ENCODE measurements around the gene ZDHHC11B. TPM values are rescaled to one million over a fixed set of nuclear protein-coding genes. Genes with fewer than 3 reads are reported as not detected.
A peak's percentile ranks its signal among the peaks of the same experiment; 100 is the strongest.
"Not testable (repeated sequence)": the region's sequence is repeated elsewhere in the genome, so short reads cannot be mapped to it uniquely, and the experiment has no call there.

ZDHHC11B gene
- polyA plus RNA-seq, 2 donors = 2.6 to 5.2 TPM

DNA sequence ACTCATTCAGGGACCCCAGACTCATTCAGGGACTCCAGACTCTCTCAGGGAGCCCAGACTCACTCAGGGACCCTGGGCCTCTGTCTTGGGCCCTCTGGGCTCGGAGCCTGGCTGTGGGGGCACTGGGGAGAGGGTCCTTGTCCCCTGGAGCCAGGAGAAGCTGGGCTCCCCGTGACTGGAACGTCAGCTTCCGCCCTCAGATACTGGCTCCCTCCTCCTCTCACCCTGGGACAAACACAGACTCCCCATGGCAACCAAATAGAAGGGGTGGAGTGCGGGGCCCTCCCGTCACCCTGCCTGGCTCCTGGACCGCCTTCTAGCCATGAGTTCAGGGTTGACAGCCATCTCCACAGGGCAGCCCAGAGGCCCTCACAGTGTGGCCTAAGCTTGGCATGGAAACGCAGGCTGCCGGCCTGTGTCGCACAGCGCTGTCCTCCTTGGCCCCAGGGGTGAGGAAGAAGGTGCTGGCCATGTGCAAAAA, 27.6 kb downstream of the ZDHHC11B start:
- Histone ChIP-seq H3K4me1 (ENCODE audit: control insufficient read depth in 2 of 2, insufficient read depth in 2 of 2, low read length in 1 of 2) (peaks cover 10 to 18% of the 10 kb centered on the region in 2 donors), H3K36me3 (ENCODE audit: control insufficient read depth in 2 of 2, insufficient read depth in 2 of 2, low read length in 1 of 2) (no peaks in the 10 kb centered on the region)

DNA sequence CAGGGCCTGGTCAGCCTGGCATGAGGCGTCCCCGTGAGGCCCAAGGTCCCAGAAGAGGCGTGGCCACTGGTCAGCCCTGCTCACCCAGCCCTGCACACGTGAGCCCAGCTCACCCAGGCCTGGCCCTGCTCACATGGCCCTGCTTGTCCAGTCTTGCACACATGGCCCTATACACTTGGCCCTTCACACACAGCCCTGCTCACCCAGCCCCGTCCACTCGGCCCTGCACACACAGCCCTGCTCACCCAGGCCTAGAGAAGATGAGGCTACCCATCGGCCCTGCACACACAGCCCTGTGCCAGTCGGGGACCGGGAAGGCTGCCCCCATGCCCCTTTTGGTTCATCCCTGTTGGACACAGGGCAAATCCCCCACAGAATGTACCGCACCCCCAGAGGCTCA, 28.4 kb downstream of the ZDHHC11B start:
- Histone ChIP-seq H3K27ac (ENCODE audit: low read depth in 2 of 2, low read length in 1 of 2) (no peak overlapping the region), H3K36me3 (ENCODE audit: control insufficient read depth in 2 of 2, insufficient read depth in 2 of 2, low read length in 1 of 2) (no peaks in the 10 kb centered on the region), H3K9me3 (ENCODE audit: control insufficient read depth in 2 of 2, insufficient read depth in 1 of 2, low read depth in 1 of 2, low read length in 1 of 2) (no peaks in the 10 kb centered on the region), H3K27me3 (ENCODE audit: control insufficient read depth in 1 of 2, insufficient read depth in 2 of 2, low read length in 2 of 2) (no peaks in the 10 kb centered on the region), H3K4me3 (ENCODE audit: low read depth in 1 of 2, low read length in 2 of 2) (no peak overlapping the region), H3K4me1 (ENCODE audit: control insufficient read depth in 2 of 2, insufficient read depth in 2 of 2, low read length in 1 of 2) (peaks cover 8 to 18% of the 10 kb centered on the region in 2 donors)
- WGBS, 2 donors = 83 to 86% methylated on average over 8 to 9 of the region's 10 CpGs

More for the DNA sequence above, 27.6 kb downstream of the ZDHHC11B start:
- WGBS, 2 donors = 18 to 43% methylated on average over 11 of the region's 11 CpGs
- Histone ChIP-seq H3K9me3 (ENCODE audit: control insufficient read depth in 2 of 2, insufficient read depth in 1 of 2, low read depth in 1 of 2, low read length in 1 of 2) (no peaks in the 10 kb centered on the region), H3K27ac (ENCODE audit: low read depth in 2 of 2, low read length in 1 of 2) (peak overlapping the region in 1 of 2 donors; percentile 20), H3K27me3 (ENCODE audit: control insufficient read depth in 1 of 2, insufficient read depth in 2 of 2, low read length in 2 of 2) (no peaks in the 10 kb centered on the region), H3K4me3 (ENCODE audit: low read depth in 1 of 2, low read length in 2 of 2) (no peak overlapping the region)

DNA sequence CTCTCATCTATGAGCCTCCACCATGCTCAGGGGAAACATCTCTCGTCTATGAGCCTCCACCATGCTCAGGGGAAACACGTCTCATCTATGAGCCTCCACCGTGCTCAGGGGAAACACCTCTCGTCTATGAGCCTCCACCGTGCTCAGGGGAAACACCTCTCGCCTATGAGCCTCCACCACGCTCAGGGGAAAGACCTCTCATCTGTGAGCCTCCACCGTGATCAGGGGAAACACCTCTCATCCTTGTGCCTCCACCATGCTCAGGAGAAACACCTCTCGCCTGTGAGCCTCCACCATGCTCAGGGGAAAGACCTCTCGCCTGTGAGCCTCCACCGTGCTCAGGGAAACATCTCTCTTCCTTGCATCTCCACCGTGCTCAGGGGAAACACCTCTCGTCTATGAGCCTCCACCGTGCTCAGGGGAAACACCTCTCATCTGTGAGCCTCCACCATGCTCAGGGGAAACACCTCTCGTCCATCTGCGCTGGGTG, 30.3 kb downstream of the ZDHHC11B start:
- not testable (repeated sequence) for H3K27me3 ChIP-seq (ENCODE audit: control insufficient read depth in 1 of 2, insufficient read depth in 2 of 2, low read length in 2 of 2); H3K27ac ChIP-seq (ENCODE audit: low read depth in 2 of 2, low read length in 1 of 2); H3K36me3 ChIP-seq (ENCODE audit: control insufficient read depth in 2 of 2, insufficient read depth in 2 of 2, low read length in 1 of 2); H3K4me3 ChIP-seq (ENCODE audit: low read depth in 1 of 2, low read length in 2 of 2); H3K9me3 ChIP-seq (ENCODE audit: control insufficient read depth in 2 of 2, insufficient read depth in 1 of 2, low read depth in 1 of 2, low read length in 1 of 2)
- 59 to 76% methylated on average over 16 of the region's 16 CpGs for WGBS, 2 donors
- peaks cover 8 to 13% of the 10 kb centered on the region in 2 donors for H3K4me1 ChIP-seq (ENCODE audit: control insufficient read depth in 2 of 2, insufficient read depth in 2 of 2, low read length in 1 of 2)

DNA sequence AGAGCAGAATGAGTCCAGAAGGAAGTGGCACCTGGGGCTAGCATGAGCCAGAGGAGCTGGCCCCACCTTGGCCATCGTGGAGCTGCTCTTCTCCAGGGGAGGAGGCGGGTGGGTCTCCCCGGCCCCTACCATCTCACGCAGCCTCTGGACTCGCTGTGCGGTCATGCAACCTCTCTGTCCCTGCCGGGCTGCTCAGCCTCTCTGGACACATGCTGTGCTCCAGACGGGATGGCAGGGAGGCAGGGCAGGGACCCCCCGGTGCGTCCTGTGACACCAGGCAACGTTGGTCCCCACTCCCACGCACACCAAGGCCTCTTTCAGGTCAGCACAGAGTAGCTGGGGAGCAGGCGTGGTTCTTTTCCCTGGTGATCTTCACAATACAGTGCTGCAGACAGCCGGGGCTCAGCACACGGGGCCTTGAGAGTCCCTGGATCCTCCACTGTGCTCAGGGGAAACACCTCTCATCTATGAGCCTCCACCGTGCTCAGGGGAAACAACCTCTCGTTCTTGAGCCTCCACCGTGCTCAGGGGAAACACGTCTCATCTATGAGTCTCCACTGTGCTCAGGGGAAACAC, 30.9 kb downstream of the ZDHHC11B start:
- not testable (repeated sequence) for H3K27me3 ChIP-seq (ENCODE audit: control insufficient read depth in 1 of 2, insufficient read depth in 2 of 2, low read length in 2 of 2); H3K9me3 ChIP-seq (ENCODE audit: control insufficient read depth in 2 of 2, insufficient read depth in 1 of 2, low read depth in 1 of 2, low read length in 1 of 2); H3K36me3 ChIP-seq (ENCODE audit: control insufficient read depth in 2 of 2, insufficient read depth in 2 of 2, low read length in 1 of 2); H3K4me3 ChIP-seq (ENCODE audit: low read depth in 1 of 2, low read length in 2 of 2); H3K27ac ChIP-seq (ENCODE audit: low read depth in 2 of 2, low read length in 1 of 2)
- 80 to 86% methylated on average over 14 to 16 of the region's 19 CpGs for WGBS, 2 donors
- H3K4me1 ChIP-seq (ENCODE audit: control insufficient read depth in 2 of 2, insufficient read depth in 2 of 2, low read length in 1 of 2) = peaks cover 7 to 12% of the 10 kb centered on the region in 2 donors

DNA sequence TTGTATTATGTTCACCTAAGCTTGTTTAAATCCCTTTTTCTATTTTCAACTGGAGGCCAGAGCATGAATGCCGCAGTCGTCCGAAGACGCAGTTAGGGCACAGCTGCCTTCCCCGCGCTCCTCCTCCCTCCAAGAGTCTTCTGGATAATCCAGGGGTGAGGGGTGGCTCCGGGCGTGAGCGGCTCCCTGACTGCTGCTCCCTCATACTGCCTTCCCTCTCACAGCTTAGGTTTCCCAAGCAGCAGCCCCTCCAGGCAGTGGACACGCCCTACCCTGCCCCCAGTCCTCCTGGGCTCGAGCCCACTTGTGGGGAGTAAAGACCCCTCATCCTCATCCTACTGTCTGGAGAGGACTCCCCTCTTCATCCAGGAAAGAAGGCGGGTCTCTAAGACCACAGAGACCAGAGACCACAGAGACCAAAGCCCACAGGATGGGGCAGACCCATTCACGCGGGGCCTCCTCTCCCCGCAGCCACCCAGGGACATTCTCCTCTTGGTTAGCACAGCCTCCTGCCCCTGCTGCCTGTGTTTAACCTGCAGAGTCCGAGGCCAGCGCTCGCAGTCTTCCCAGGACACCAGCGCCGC, 31.9 kb downstream of the ZDHHC11B start:
- H3K4me3 ChIP-seq (ENCODE audit: low read depth in 1 of 2, low read length in 2 of 2); H3K27ac ChIP-seq (ENCODE audit: low read depth in 2 of 2, low read length in 1 of 2); H3K9me3 ChIP-seq (ENCODE audit: control insufficient read depth in 2 of 2, insufficient read depth in 1 of 2, low read depth in 1 of 2, low read length in 1 of 2); H3K27me3 ChIP-seq (ENCODE audit: control insufficient read depth in 1 of 2, insufficient read depth in 2 of 2, low read length in 2 of 2); H3K36me3 ChIP-seq (ENCODE audit: control insufficient read depth in 2 of 2, insufficient read depth in 2 of 2, low read length in 1 of 2); H3K4me1 ChIP-seq (ENCODE audit: control insufficient read depth in 2 of 2, insufficient read depth in 2 of 2, low read length in 1 of 2): not testable (repeated sequence)
- 67 to 78% methylated on average over 13 to 14 of the region's 20 CpGs for WGBS, 2 donors

DNA sequence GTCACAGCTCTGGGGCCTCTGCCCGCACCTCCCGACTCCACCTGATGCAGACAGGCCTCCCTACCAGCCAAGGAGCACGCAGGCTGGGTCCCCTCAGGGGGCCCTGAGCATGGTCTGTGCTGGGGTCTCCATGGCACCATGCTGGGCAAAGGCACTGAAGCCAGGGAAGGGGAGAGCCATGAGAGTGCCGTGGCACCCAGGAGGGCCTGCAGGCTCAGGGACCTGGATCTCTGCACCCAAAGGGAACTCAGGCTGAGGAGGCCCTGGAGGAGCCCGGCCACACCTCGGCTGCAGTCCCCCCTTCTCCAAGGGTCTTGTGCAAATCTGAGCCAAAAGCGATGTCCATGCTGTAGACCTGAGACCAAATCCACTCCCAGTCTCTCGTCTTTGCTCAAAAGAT, 32.5 kb downstream of the ZDHHC11B start:
- not testable (repeated sequence) for H3K36me3 ChIP-seq (ENCODE audit: control insufficient read depth in 2 of 2, insufficient read depth in 2 of 2, low read length in 1 of 2); H3K4me1 ChIP-seq (ENCODE audit: control insufficient read depth in 2 of 2, insufficient read depth in 2 of 2, low read length in 1 of 2); H3K27me3 ChIP-seq (ENCODE audit: control insufficient read depth in 1 of 2, insufficient read depth in 2 of 2, low read length in 2 of 2); H3K9me3 ChIP-seq (ENCODE audit: control insufficient read depth in 2 of 2, insufficient read depth in 1 of 2, low read depth in 1 of 2, low read length in 1 of 2); H3K4me3 ChIP-seq (ENCODE audit: low read depth in 1 of 2, low read length in 2 of 2); H3K27ac ChIP-seq (ENCODE audit: low read depth in 2 of 2, low read length in 1 of 2)
- WGBS, 2 donors = 87 to 90% methylated on average over 5 of the region's 8 CpGs

DNA sequence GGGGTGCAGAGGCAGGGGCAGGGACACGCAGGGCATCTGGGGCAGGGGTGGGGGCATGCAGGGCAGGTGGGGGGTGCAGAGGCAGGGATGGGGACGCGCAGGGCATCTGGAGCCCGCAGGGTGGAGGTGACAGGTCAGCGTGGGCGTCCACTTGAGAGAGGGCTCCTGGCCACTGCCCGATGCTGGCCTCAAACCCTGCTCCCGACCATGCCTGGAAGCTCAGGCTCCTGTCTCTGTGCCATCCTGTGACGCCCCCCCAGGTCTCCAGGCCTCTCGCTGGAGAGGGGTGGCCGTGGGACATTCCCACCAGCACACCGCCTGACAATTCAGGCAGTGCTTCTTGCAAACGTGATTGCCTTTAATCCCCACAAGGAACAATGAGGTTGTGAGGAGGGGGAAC, 33.0 kb downstream of the ZDHHC11B start:
- no peak overlapping the region for H3K4me3 ChIP-seq (ENCODE audit: low read depth in 1 of 2, low read length in 2 of 2)
- WGBS, 2 donors = 75 to 86% methylated on average over 6 to 11 of the region's 13 CpGs
- no peak overlapping the region for H3K27ac ChIP-seq (ENCODE audit: low read depth in 2 of 2, low read length in 1 of 2)
- H3K4me1 ChIP-seq (ENCODE audit: control insufficient read depth in 2 of 2, insufficient read depth in 2 of 2, low read length in 1 of 2) = no peaks in the 10 kb centered on the region
- H3K9me3 ChIP-seq (ENCODE audit: control insufficient read depth in 2 of 2, insufficient read depth in 1 of 2, low read depth in 1 of 2, low read length in 1 of 2) = no peaks in the 10 kb centered on the region
- no peaks in the 10 kb centered on the region for H3K27me3 ChIP-seq (ENCODE audit: control insufficient read depth in 1 of 2, insufficient read depth in 2 of 2, low read length in 2 of 2)
- no peaks in the 10 kb centered on the region for H3K36me3 ChIP-seq (ENCODE audit: control insufficient read depth in 2 of 2, insufficient read depth in 2 of 2, low read length in 1 of 2)

DNA sequence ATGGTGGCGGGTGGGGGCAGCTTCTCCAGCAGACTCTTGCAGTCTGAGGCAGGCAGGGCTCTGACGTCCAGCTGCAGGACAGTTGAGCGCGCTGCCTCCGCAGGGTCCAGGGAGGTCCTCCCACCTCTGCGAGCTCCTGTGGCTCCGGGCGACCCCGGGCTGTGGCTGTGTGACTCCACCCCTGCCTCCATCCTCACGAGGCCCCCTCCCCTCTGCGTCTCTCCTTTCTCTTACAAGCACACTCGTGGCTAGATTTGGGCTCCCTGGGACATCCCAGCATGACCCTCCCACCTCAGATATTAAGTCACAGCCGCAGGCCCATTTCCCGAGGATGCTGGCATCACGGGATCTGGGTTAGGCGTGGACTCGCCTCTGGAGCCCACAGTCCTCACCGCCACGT, 34.3 kb downstream of the ZDHHC11B start:
- not testable (repeated sequence) for H3K27ac ChIP-seq (ENCODE audit: low read depth in 2 of 2, low read length in 1 of 2); H3K4me1 ChIP-seq (ENCODE audit: control insufficient read depth in 2 of 2, insufficient read depth in 2 of 2, low read length in 1 of 2); H3K4me3 ChIP-seq (ENCODE audit: low read depth in 1 of 2, low read length in 2 of 2); H3K27me3 ChIP-seq (ENCODE audit: control insufficient read depth in 1 of 2, insufficient read depth in 2 of 2, low read length in 2 of 2); H3K9me3 ChIP-seq (ENCODE audit: control insufficient read depth in 2 of 2, insufficient read depth in 1 of 2, low read depth in 1 of 2, low read length in 1 of 2); H3K36me3 ChIP-seq (ENCODE audit: control insufficient read depth in 2 of 2, insufficient read depth in 2 of 2, low read length in 1 of 2)
- WGBS, 2 donors = 90 to 92% methylated on average over 10 to 14 of the region's 19 CpGs

DNA sequence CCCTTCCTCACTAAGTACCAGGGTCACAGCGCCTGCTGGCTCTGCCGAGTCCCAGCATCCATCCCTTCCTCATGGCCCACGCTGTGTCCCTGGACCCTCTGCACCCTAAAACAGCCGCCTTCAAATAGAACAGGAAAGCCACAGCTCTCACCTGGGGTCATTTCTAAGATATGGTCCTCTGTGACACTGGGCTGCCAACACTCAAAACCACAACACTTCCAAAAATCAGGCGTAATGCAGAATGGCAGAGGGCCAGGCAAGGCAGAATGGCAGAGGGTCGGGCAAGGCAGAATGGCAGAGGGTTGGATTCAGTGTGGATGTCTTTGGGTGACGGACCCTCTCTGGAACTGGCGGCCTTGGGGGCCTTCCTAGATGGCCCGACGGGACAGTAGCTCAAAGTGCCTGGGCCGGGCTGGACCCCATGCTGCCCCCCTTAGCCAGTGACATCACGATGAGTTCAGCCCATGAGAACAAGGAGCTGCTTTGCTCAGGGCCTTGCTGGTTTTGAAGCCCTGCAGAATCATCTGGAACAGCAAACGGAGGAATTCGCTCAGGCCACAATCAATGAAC, 35.3 kb downstream of the ZDHHC11B start:
- Histone ChIP-seq H3K9me3 (ENCODE audit: control insufficient read depth in 2 of 2, insufficient read depth in 1 of 2, low read depth in 1 of 2, low read length in 1 of 2) (no peaks in the 10 kb centered on the region), H3K4me1 (ENCODE audit: control insufficient read depth in 2 of 2, insufficient read depth in 2 of 2, low read length in 1 of 2) (no peaks in the 10 kb centered on the region), H3K4me3 (ENCODE audit: low read depth in 1 of 2, low read length in 2 of 2) (no peak overlapping the region), H3K36me3 (ENCODE audit: control insufficient read depth in 2 of 2, insufficient read depth in 2 of 2, low read length in 1 of 2) (no peaks in the 10 kb centered on the region), H3K27me3 (ENCODE audit: control insufficient read depth in 1 of 2, insufficient read depth in 2 of 2, low read length in 2 of 2) (no peaks in the 10 kb centered on the region), H3K27ac (ENCODE audit: low read depth in 2 of 2, low read length in 1 of 2) (no peak overlapping the region)
- WGBS, 2 donors = 88 to 90% methylated on average over 14 of the region's 14 CpGs
